Medulla oblongata (tissue), 1 donor: ENCODE results near the gene UGT1A4.

Experiments used
- DNase-seq: peaks from one replicate; pipeline ENCODE4 v3.0.0-alpha.2; 2015; ENCODE audit errors: extremely low spot score

The UGT1A4 gene

DNA sequence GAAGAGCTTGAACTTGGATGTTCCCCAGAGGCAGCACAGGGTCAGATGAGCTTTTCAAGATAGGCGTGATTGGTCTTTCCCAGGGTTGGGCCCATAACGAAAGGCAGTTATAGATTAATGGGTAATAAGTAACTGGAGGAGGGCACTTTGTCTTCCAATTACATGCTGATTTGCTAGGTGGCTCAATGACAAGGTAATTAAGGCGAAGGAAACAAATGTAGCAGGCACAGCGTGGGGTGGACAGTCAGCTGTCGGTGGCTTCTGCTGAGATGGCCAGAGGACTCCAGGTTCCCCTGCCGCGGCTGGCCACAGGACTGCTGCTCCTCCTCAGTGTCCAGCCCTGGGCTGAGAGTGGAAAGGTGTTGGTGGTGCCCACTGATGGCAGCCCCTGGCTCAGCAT, at the start of gene UGT1A4:
Gene UGT1A4, plus strand, starts transcription at position 185 of the 400 bp plus-strand sequence. Its CDS starts 85 bp downstream, at position 270.
- DNase-seq = no peak

DNA sequence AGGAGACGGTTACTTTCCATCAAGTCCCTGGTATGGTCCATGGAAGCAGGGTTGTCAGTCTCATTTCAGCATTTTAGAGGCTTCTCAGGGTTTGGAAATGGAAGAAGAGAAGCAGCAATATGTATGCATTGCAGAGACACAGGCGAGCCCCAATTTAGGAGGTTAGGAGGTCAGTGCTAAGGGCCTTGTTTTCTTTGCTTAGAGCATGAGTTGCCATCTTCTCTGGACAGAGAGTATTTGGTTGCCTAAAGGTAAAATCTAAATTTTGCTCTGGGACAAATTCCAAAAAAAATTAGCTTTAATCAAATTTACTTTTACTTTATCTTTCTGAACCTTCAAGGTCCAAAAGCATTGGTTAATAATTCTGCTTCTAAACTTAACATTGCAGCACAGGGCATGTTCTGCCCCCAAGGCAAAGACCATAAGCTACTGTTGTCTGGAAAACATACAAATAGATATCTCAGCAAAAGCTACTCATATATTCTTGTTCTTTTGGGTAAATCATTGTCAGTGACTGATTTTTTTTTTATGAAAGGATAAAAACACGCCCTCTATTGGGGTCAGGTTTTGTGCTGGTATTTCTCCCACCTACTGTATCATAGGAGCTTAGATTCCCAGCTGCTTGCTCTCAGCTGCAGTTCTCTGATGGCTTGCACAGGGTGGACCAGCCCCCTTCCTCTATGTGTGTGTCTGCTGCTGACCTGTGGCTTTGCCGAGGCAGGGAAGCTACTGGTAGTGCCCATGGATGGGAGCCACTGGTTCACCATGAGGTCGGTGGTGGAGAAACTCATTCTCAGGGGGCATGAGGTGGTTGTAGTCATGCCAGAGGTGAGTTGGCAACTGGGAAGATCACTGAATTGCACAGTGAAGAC, 47.0 kb upstream of the UGT1A4 start, which contains the start of gene UGT1A9:
Gene UGT1A9, plus strand, starts transcription at position 609 of the 872 bp plus-strand sequence. Its CDS starts 37 bp downstream, at position 646.
- DNase-seq = no peak

DNA sequence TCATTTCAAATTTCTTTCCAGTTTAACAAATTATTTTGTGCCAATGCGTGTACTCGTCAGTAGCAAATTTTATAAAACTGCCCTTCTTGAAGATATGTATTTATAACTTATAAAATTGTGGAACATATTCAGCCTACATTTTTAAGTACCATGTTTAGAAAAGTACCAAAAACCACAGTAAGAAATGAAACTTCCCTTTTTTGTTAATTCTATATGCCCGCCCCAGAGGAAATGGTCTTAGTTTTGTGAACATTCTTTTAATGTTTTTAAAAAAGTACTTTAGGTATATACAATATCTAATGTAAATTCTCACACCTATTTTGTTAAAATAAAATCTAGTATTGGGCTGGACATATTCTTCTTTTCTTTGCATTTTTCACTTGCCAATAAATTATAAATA, 45.6 kb upstream of the UGT1A4 start:
- DNase-seq = no peak

DNA sequence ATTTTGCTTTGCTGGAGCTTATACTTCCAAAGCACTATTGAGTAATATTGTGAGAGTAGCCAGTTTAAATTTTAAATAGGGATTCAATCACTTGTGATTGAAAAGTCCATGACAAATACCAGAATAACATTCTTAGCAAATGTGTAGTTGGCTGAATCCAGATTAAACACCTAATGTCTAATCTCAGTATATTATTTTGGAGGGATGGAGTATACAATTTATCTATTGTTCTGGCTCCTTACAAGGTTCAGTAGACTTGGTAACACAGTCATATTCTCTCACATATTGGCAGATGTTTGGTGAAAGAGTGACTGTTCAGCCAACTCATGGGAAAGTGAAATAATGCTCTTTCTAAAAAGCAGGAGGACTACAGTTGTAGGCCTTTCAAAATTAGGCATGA, 44.6 kb upstream of the UGT1A4 start:
- DNase-seq = no peak

DNA sequence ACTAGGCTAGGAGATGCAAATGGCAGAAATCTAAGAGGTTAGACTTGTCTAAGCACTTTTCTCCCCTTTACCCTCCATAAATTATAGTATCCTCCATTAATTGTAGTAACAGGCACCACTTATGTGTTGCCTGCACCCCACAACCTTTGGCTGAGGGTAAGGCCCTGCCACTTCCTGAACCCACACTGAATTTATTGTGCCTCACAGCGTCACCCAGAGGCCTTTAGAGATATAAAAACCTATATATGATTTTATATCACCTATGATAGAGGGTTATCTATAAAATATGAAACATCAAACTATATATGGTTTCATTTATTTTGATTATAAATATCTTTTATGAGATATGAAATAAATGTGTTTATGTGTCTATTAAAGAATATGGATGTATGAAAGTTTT, 44.2 kb upstream of the UGT1A4 start:
- DNase-seq = no peak

DNA sequence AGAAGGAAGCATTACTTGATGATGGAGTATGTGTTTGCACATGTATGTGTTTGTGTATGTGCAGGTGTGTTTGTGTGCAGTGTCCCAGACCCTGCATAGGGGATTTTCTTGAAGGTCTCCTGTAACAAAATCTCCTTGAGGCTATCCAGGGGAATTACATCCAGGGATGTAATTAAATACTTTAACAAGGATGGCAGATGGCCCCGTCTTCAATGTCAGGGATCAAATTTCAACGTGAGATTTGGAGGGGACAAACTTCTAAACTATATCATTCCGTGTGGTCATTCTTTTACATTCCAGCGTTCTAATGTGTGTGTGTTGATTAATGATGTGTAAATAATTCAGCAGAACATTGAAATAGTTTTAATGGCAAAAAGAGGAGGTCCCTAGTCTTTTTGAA, 43.5 kb upstream of the UGT1A4 start:
- DNase-seq = no peak

DNA sequence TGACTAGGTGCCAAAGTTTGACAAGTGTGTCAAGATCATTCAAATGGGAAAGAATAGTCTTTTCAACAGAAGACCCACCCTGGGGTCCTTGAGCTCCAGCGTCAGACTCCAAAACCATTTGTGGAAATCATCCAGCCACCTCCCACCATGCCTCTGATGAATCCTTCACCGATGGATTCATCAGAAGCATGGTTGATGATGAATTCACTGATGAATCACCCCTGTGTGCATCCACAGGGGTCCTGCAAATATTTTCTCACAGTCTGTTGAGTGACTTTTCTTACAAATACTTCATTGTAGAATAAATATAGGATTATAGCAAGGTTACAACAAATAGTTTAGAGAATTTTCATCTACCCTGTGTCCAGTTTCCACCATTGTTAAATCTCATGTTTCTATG, 42.5 kb upstream of the UGT1A4 start:
- DNase-seq = no peak

DNA sequence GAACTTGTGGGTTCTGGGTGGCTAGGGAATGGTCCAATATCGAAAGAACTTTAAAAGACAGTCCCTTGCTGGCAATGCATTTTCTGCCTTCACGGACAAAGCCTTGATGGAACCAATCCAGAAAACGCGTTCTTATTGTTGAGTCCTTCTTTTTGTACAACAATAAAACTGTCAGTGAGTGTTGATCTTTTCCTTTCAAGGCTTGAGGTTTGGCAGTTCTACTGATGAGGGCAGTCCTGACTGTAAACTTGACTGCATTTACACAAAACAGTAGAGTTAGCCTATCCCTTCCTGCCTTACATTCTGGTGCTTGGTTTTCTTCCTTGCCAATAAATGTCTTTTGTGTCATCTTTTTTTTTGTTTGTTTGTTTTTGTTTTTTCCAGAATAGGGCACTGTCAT, 39.3 kb upstream of the UGT1A4 start:
- DNase-seq = no peak

DNA sequence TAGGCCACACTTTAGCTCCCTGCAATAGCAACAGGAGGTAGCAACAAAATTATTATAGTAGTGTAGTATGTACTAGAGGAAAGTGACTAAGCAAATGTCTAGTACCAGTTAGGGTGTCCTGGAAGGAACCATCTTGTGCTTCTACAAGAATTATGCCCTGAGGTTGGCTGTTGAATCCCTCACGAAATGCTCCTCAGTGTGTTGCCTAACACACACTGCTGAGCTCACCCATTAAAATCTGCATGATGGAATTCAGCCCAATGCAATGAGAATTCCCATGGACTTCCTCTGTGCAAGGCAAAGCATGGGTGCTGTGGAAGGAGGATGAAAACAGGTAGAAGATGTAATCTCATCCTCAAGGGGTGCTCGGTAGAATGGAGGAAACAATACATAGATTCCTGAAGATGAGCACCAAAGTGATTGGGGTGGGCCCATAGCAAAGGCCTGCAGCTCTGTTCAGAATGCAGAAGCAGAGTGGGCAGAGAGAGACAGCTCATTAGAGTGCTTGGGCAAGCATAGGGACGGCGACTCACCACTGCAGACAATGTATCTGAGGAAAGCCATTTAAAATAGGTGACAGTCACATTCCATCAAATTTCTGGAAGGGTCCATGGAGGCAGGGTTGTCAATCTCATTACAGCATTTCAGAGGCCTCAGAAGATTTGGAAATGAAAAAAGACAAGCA, 38.0 kb upstream of the UGT1A4 start:
- DNase-seq = no peak

DNA sequence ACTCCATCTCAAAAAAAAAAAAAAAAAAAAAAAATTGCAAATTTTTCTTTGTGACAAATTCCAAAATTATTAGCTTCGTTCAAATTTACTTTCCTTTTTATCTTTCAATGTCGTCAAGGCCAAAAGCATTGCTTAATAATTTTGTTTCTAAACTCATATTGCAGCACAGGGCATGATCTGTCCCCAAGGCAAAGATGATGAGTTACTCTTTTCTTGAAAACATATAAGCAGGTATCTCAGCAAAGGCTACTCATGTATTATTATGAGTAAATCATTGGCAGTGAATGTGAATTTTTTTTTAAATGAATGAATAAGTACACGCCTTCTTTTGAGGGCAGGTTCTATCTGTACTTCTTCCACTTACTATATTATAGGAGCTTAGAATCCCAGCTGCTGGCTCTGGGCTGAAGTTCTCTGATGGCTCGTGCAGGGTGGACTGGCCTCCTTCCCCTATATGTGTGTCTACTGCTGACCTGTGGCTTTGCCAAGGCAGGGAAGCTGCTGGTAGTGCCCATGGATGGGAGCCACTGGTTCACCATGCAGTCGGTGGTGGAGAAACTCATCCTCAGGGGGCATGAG, 36.9 kb upstream of the UGT1A4 start, which contains the start of gene UGT1A7:
Gene UGT1A7, plus strand, starts transcription at position 381 of the 579 bp plus-strand sequence. Its CDS starts 37 bp downstream, at position 418.
- no peak for DNase-seq

DNA sequence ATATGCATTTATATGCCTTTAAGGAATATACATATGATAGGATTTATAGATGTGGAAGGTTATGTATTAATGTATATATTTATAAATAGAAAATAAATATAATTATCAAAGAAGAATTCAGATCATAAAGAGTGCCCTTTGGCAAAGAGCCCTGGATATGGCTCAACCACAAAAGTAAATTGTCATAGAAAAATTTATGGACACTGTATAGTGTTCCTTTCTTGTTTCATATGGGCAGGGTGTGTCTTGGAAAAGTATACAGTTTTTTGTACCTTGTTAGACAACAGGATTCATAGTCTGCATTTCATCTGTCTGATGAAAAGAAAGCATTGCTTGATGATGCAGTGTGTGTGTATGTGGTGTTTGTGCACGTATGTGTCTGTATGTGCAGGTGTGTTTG, 33.9 kb upstream of the UGT1A4 start:
- no peak for DNase-seq

DNA sequence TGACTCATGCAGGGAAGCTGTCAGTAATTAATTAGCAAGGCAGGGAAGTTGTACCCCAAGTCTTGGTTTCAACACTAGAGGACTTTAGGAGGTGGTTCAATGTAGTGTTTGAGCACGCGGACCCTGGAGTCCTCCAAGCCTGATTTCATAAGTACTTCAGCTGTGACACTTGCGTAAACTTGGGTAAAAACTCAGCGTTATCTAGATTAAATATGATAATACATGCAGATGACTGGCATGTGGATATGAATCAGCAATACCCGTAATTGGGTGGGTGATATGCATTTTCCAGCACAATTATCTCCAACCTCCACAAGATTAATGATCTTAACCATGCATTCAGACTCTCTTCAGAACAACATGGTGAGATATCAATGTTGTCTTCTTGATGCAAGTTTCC, 31.6 kb upstream of the UGT1A4 start:
- no peak for DNase-seq

DNA sequence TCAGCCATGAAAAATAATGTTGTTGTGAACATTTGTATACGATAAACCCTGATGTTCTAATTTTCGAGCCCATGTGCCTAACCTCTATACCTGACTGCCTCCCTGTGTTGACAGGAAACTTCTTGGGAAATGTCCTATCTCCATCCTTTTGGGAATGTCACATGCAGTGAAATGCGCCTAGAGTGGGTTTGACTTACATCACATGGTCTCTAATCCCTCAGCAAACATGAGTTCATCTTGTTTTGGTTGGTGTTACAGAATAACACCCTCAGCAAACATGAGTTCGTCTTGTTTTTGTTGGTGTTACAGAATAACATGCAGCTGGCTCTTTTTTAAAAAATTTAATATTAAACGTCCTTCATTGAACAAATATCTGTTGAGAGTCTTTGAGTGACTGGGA, 30.2 kb upstream of the UGT1A4 start:
- DNase-seq = no peak

DNA sequence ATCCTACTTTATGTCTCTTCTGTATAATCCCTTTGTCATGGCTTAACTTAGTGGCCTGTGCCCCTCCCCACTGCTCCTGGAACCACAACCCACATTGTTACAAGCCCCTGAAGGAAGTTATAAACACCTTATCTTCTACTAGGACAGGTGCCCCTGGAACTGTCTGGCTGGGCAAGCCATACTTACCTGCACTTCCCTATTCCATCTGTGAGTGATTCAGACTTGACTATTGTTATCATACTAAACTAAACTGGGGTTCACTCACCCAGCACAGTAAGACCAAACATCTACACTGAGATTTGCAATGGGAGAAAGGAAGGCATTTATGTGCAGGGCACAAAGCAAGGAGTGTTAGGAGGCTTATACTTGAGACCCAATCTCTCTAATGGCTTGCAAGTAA, 29.5 kb upstream of the UGT1A4 start:
- DNase-seq = no peak

DNA sequence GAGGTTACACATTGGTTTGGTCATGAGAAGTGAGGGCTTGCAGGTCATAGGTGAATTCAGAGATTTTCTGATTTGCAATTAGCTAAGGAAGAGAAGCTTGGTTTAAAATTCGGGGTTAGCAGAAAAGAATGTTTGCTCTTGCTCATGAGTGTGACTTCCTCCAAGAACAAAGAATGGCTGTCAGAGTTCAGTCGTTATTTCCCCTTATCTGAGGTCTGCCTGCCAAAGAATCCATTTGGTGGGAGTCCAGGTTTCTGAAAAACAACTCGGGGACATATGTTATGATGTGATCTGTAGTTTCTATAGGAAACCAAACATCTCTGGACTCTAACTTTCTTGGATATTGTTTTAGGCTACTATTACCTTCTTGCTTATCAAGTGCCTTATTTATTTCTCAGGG, 29.0 kb upstream of the UGT1A4 start:
- no peak for DNase-seq

DNA sequence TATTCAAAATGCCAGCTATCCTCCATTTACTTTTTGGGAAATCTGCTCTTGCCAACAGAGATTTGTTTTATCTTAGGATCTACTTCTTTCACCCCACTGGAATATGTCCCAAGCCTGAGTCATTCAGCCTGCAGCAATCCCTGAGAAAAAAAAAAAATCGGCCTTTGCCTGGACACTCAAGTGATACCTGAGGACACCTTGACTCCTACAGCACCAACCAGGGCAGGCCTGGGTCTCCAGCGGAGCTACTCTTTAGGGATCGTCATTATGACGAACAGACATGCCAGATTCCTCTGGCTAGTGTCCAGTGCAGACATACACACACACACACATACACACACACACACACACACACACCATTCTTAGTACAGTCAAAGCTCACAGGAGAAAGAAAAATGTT, 28.1 kb upstream of the UGT1A4 start:
- no peak for DNase-seq

DNA sequence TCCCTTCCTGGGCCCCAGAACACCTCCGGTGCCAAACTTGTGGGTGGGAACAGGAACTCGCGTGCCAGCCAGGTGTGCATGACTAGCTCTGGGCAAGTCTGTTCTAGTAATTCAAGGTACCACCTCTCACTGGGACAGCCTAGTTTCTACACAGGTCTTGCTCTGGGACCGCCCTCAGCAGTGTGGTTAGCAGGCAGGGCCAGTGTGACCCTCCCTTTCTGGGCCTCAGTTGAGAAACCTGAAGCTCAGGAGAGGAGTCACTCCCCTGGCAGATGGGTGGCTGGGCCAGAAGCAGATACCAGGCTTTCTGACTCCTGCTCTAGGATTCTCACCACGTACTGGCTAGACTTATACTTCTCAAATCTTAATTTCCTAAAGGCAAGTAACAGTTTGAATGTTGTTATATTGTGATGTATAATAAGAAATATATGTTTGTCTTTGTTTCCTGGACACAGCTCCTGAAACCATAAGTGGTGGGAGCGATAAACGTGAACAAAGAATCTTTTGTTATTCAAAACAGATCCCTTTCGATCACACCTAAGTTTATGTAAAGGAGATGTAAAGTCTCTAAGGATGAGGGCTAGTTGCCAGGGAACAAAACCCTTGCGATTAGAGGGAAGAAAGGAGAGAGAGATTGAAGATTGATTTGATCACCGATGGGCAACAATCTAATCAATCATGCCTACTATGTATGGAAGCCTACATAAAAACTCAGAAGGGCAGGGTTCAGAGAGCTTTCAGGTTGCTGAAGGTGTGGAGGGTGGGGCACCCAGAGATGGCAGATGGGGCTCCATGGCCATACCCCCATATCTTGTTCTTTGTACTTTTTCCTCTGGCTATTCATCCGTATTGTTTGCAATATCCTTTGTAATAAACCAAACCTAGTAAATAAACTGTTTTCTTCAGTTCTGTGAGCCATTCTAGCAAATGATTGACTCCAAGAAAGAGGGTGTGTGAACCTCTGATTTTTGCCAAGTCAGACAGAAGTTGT, 26.8 kb upstream of the UGT1A4 start:
- no peak for DNase-seq

DNA sequence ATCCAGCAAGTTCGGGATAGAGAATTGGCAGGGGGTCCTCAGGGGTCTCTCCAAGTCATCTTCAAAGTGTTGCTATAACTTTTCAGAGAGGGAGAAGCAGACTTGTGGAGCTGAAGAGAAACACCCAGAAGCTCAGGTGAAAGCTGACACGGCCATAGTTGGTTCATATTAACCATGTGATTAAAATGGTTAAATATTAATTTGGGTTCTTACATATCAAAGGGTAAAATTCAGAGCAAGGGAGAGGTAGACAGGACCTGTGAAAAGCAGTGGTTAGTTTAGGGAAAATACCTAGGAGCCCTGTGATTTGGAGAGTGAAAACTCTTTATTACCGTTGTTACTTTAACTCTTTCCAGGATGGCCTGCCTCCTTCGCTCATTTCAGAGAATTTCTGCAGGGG, 25.9 kb upstream of the UGT1A4 start, which contains the start of gene UGT1A6:
Gene UGT1A6, plus strand, starts transcription at position 243 of the 400 bp plus-strand sequence. Its CDS starts 115 bp downstream, at position 358.
- no peak for DNase-seq

DNA sequence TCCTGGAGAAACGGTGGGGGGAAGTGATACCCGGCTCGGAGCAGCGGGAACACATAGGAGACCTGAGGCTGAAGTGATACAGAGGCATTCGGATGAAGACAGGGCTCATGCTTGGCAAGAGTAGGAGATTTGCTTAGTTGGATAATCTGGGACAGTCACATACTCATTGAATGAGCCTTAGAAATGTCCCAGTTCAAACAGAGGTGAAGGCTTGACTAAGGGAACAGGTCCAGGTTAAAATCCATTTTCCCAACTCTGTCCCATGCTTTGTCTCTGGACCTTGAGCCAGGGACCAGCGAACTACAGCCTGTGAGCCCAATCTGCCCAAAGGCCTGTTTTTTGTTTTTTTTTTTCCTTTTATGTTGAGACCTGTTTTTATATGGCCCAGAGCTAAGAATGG, 24.6 kb upstream of the UGT1A4 start:
- no peak for DNase-seq

DNA sequence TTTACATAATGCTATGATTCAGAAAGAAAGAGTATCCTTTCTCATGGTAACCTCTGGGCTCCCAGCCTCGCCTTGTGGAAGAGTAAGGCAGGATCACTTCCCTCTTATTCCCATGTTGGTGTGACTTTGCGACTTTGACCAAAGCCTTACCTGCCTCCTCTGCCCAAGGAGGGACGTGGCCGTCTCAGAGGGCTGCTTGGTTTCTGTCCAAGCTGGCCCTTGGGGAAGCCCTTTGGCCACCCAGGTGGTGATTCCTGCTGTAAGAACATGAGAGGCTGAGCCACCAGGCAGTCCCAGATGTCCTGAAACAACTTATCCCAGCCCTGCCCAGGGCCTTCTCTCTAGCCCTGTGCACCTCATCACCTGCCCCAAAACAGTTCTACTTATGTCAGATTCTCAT, 19.8 kb upstream of the UGT1A4 start:
- no peak for DNase-seq

DNA sequence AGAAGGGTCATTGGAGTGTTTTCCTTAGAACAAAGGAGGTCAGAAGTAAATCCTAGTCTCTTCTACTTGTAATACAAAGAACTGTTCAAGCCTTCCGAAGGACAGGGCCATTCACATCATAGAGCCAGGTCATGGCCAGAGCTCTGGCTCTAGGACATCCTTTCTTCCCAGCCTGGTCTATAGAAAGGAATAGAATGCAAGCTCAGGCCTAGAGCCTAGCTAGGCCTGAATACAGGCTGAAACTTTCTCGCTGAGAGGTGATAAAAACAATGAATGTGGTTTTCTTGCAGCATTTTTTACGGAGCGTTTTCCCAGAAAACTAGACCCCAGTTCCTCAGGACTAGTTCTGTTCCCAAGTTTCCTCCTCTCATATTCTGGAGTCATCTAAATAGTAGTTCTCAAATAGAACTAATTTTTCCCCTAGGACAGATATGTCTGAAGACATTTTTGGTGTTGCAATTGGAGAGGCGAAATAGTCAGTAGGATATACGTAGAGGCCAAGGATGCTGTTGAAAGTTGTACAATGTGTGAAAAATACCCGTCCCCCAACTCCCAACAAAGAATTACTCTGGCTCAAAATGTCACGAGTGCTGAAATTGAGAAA, 19.0 kb upstream of the UGT1A4 start:
- no peak for DNase-seq
